SU-DHL-6 (cell line): Measurements from ENCODE around the gene CENPQ.

Experiments used
- EZH2phosphoT487 ChIP-seq: fragments of 200-600 bp; sonication (generic), shearing (Covaris generic); conservative IDR thresholded peaks from 2 replicates; pipeline ENCODE4 v1.6.1; 2018; ENCODE audit warnings: mild to moderate bottlenecking, antibody characterized with exemption, low read length, moderate library complexity, mixed read lengths
- TF ChIP-seq, protein P1 (sequence below): fragments of 200-600 bp; sonication (generic); IDR thresholded peaks from one replicate; pipeline ENCODE4 v1.5.1; 2017; ENCODE audit warnings: antibody characterized with exemption, mild to moderate bottlenecking, low read length, moderate library complexity; ENCODE audit not compliant: insufficient read depth, poor library complexity, severe bottlenecking

DNA sequence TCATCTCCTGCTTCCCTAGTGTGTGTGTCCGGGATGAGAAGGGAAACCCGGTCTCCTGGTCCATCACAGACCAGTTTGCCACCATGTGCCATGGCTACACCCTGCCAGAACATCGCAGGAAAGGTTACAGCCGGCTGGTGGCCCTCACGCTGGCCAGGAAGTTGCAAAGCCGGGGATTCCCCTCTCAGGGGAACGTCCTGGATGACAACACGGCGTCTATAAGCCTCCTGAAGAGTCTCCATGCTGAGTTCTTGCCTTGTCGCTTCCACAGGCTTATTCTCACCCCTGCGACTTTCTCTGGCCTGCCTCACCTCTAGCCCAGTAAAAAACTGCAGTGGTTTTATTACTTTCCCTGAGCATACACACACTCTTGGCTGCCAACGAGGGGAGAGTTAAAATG is 63.4 kb downstream of the CENPQ start:
- TF ChIP-seq, protein P1, sequence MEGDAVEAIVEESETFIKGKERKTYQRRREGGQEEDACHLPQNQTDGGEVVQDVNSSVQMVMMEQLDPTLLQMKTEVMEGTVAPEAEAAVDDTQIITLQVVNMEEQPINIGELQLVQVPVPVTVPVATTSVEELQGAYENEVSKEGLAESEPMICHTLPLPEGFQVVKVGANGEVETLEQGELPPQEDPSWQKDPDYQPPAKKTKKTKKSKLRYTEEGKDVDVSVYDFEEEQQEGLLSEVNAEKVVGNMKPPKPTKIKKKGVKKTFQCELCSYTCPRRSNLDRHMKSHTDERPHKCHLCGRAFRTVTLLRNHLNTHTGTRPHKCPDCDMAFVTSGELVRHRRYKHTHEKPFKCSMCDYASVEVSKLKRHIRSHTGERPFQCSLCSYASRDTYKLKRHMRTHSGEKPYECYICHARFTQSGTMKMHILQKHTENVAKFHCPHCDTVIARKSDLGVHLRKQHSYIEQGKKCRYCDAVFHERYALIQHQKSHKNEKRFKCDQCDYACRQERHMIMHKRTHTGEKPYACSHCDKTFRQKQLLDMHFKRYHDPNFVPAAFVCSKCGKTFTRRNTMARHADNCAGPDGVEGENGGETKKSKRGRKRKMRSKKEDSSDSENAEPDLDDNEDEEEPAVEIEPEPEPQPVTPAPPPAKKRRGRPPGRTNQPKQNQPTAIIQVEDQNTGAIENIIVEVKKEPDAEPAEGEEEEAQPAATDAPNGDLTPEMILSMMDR = no peak
- no peak for TF ChIP-seq EZH2phosphoT487
